Gastrocnemius medialis (tissue), 4 donors: ENCODE measurements around the gene APCS. TPM values are rescaled to one million over a fixed set of nuclear protein-coding genes. Genes with fewer than 3 reads are reported as not detected.

Experiments used
- ATAC-seq, 2 donors: fragments of 150-250 bp; one replicate each; pipeline ENCODE4 v1.9.1; 2016
- DNase-seq, 2 donors: peaks; one replicate each; pipeline ENCODE4 v3.0.0-alpha.2; 2019
- H3K27ac ChIP-seq, 4 donors: fragments of 200-600 bp; sonication (generic); 1 replicate in 1 of 4; 2 replicates in 3 of 4; pipeline ENCODE4 v1.5.1; 2016 to 2018; ENCODE audit warnings: mild to moderate bottlenecking in 2 of 4, moderate library complexity in 1 of 4
- H3K27me3 ChIP-seq, 3 donors: fragments of 200-600 bp; sonication (generic) in 2 of 3; 1 replicate in 1 of 3; 2 replicates in 2 of 3; pipeline versions ENCODE4 v1.5.1 to v1.6.0; 2016 to 2019; ENCODE audit warnings: mild to moderate bottlenecking in 1 of 3, moderate library complexity in 1 of 3
- H3K36me3 ChIP-seq, 2 donors: fragments of 200-600 bp; sonication (generic) in 1 of 2; one replicate each; pipeline ENCODE4 v1.5.1; 2017 to 2018
- H3K4me1 ChIP-seq, 2 donors: fragments of 200-600 bp; sonication (generic) in 1 of 2; one replicate each; pipeline ENCODE4 v1.5.1; 2016 to 2017; ENCODE audit warnings: mild to moderate bottlenecking in 2 of 2
- H3K4me3 ChIP-seq, 4 donors: fragments of 200-600 bp; sonication (generic) in 3 of 4; 1 replicate in 1 of 4; 2 replicates in 3 of 4; pipeline ENCODE4 v1.5.1; 2016 to 2019; ENCODE audit warnings: mild to moderate bottlenecking in 2 of 4
- H3K9me3 ChIP-seq, 3 donors: fragments of 200-600 bp; sonication (generic) in 2 of 3; 1 replicate in 1 of 3; 2 replicates in 2 of 3; pipeline ENCODE4 v1.5.1; 2016 to 2019
- POLR2A ChIP-seq, 2 donors: fragments of 450-650 bp; IDR thresholded peaks; one replicate each; pipeline ENCODE4 v1.6.1; 2017; ENCODE audit warnings: antibody characterized with exemption in 2 of 2, mild to moderate bottlenecking in 2 of 2, moderate library complexity in 2 of 2
- in situ Hi-C, 4 donors: fragments of 200-750 bp; cut with MboI; loops; one replicate each; pipeline versions ENCODE4 v1.15.0 to v1.8.0; 2017; ENCODE audit warnings: low sequenced_read_pairs in 4 of 4
- intact Hi-C: fragments of 100-400 bp; cut with DNase I; formaldehyde crosslinking; loops from one replicate; pipeline ENCODE4 v1.15.1; 2023; ENCODE audit warnings: low total_unique reads
- total RNA-seq, 4 donors: library from RNA; depleted of rRNA; stranded (reverse); fragments of >200 nt; gene quantifications; one replicate each; pipeline versions ENCODE4 v1.1.0 to v1.2.3, GENCODE V29; 2016
- TF ChIP-seq, protein P1 (sequence below), 5 experiments: fragments of 450-650 bp in 3 of 5; fragments of 200-600 bp in 2 of 5; sonication (generic) in 2 of 5; IDR thresholded peaks in 4 of 5; conservative IDR thresholded peaks in 1 of 5; 1 replicate in 4 of 5; 2 replicates in 1 of 5; pipeline ENCODE4 v1.5.1; 2016 to 2019; ENCODE audit warnings: antibody characterized with exemption in 5 of 5, mild to moderate bottlenecking in 3 of 5, moderate library complexity in 3 of 5

APCS gene
- total RNA-seq, 4 donors from 2014 or later: 1.5 to 4.1 TPM; not detected in 2

DNA sequence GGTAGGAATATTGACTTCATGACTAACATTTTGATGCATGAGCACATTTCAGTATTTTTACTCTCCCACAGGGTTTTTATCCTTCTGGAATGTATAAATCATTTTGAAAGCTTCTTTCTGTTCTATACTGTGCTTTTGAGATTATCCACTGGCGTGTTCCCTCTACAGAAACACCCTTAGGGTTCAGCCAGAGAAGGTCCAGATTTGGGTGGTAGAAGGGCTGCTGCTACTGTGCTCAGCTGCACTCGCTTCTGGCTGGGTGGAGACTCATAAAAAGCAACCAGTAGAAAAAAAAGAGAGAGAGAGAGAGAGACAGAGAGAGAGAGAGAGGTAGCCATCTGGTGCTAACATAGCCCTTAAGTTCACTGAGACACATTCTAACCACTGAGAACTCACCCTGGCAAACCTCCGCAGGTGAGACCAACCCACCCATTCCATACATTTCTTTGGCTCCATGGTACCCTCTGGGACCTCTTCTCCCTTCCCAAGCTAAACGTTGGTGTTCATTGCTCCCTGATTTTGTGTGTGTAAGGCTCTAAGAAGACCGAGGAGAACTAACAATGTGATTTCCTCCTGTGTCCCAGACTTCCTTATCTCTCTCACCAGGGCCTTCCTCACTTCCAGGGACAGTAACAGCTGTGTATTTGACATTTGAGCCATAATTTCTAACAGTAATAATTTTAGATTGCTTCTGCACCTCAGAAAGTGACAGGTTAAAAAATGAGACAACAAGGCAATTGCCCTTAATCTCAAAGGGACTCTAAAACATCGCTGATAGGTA, 7.2 kb downstream of the APCS start:
- no peak overlapping the region for H3K27ac ChIP-seq
- no peaks in the 10 kb centered on the region for H3K36me3 ChIP-seq
- in situ Hi-C loops: no loop called here
- no peak overlapping the region for H3K4me3 ChIP-seq
- H3K9me3 ChIP-seq: no peaks in the 10 kb centered on the region
- DNase-seq (no peak), ATAC-seq (no peak)
- no peak for TF ChIP-seq POLR2A (IDR thresholded peaks at IDR 0.05)
- TF ChIP-seq, protein P1, sequence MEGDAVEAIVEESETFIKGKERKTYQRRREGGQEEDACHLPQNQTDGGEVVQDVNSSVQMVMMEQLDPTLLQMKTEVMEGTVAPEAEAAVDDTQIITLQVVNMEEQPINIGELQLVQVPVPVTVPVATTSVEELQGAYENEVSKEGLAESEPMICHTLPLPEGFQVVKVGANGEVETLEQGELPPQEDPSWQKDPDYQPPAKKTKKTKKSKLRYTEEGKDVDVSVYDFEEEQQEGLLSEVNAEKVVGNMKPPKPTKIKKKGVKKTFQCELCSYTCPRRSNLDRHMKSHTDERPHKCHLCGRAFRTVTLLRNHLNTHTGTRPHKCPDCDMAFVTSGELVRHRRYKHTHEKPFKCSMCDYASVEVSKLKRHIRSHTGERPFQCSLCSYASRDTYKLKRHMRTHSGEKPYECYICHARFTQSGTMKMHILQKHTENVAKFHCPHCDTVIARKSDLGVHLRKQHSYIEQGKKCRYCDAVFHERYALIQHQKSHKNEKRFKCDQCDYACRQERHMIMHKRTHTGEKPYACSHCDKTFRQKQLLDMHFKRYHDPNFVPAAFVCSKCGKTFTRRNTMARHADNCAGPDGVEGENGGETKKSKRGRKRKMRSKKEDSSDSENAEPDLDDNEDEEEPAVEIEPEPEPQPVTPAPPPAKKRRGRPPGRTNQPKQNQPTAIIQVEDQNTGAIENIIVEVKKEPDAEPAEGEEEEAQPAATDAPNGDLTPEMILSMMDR (IDR thresholded peaks at IDR 0.05 in 4 of 5, conservative IDR thresholded peaks at IDR 0.05 in 1 of 5): no peak
- H3K27me3 ChIP-seq: no peaks in the 10 kb centered on the region
- no peaks in the 10 kb centered on the region for H3K4me1 ChIP-seq
- intact Hi-C loops: no loop called here

DNA sequence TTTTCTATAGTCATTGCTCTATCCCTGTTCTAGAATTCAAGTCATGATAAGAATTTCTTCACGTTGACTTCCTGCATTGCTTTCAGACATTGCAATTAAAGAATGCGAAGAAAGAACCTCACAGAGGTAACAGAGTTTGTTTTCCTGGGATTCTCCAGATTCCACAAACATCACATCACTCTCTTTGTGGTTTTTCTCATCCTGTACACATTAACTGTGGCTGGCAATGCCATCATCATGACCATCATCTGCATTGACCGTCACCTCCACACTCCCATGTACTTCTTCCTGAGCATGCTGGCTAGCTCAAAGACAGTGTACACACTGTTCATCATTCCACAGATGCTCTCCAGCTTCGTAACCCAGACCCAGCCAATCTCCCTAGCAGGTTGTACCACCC, 10.6 kb downstream of the APCS start:
- DNase-seq (no peak), ATAC-seq (no peak)
- intact Hi-C loops: no loop called here
- H3K36me3 ChIP-seq: no peaks in the 10 kb centered on the region
- H3K27me3 ChIP-seq: no peaks in the 10 kb centered on the region
- H3K27ac ChIP-seq: no peak overlapping the region
- H3K9me3 ChIP-seq: no peaks in the 10 kb centered on the region
- in situ Hi-C loops: no loop called here
- no peak overlapping the region for H3K4me3 ChIP-seq
- TF ChIP-seq, protein P1 (IDR thresholded peaks at IDR 0.05 in 4 of 5, conservative IDR thresholded peaks at IDR 0.05 in 1 of 5): no peak
- no peak for TF ChIP-seq POLR2A (IDR thresholded peaks at IDR 0.05)
- no peaks in the 10 kb centered on the region for H3K4me1 ChIP-seq

DNA sequence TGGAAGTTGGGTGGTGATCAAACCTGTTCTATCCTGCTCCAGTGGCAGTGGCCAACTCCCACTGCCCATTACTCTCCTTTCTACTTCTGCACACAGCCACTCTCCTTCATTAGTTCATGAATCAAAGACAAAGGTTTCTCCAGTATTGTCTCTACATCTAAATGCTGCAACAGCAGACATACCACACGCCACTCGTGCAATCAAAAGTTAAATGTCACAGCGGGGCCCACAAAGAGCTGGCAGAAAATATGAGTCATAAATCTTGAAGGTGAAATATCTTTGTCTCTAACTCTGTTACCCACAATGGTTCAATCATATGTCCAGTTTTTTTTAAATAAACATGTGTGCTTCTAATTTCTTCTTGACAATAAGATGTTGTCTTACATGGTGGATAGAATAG, 13.3 kb downstream of the APCS start:
- in situ Hi-C loops: no loop called here
- intact Hi-C loops: no loop called here

DNA sequence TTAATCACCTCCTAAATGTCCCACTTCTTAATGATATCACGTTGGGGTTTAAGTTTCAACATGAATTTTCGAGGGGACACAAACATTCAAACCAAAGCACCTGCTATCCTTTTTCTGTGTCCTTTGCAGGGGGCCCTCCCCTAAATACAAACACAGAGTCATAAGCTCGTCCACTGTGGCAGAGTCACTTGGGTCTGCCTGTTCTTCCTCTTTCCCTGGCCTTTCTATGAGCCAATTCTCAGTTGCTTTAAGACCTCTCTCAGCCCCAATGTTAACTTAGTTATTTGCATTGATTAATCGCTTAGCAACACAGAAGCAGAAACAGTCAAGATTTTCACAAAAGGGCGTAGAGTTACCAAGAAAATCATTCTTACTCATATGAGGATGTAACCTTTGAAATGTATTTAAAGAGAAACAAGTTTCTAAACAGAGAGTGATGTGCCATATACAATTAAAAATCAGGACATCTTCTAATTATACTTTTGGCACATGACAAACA, 14.9 kb downstream of the APCS start:
- Histone ChIP-seq H3K4me3 (no peak overlapping the region), H3K27ac (no peak overlapping the region), H3K36me3 (no peaks in the 10 kb centered on the region), H3K4me1 (no peaks in the 10 kb centered on the region), H3K27me3 (no peaks in the 10 kb centered on the region), H3K9me3 (no peaks in the 10 kb centered on the region)
- no peak for ATAC-seq
- TF ChIP-seq, protein P1 (IDR thresholded peaks at IDR 0.05 in 4 of 5, conservative IDR thresholded peaks at IDR 0.05 in 1 of 5): no peak
- TF ChIP-seq POLR2A (IDR thresholded peaks at IDR 0.05): no peak
- in situ Hi-C loops (no loop called here), intact Hi-C loops (no loop called here)
- no peak for DNase-seq

More for the DNA sequence above, 13.3 kb downstream of the APCS start:
- ATAC-seq (no peak), DNase-seq (no peak)
- Histone ChIP-seq H3K4me1 (no peaks in the 10 kb centered on the region), H3K4me3 (no peak overlapping the region), H3K27me3 (no peaks in the 10 kb centered on the region), H3K27ac (no peak overlapping the region), H3K9me3 (no peaks in the 10 kb centered on the region), H3K36me3 (no peaks in the 10 kb centered on the region)
- TF ChIP-seq, protein P1 (IDR thresholded peaks at IDR 0.05 in 4 of 5, conservative IDR thresholded peaks at IDR 0.05 in 1 of 5): no peak
- TF ChIP-seq POLR2A (IDR thresholded peaks at IDR 0.05): no peak
